GM12874 (cell line): Measurements from ENCODE around the gene TINAGL1.

Source experiments
- TF ChIP-seq, protein P1 (sequence below): IDR thresholded peaks from 2 replicates; pipeline ENCODE4 v1.5.1; 2011; ENCODE audit warnings: low read depth, mild to moderate bottlenecking, control low read depth, low read length, moderate library complexity; ENCODE audit not compliant: insufficient read depth

Gene TINAGL1

GRCh38 chr1:31632649-31633048, 56.3 kb downstream of the TINAGL1 start:
- TF ChIP-seq, protein P1, sequence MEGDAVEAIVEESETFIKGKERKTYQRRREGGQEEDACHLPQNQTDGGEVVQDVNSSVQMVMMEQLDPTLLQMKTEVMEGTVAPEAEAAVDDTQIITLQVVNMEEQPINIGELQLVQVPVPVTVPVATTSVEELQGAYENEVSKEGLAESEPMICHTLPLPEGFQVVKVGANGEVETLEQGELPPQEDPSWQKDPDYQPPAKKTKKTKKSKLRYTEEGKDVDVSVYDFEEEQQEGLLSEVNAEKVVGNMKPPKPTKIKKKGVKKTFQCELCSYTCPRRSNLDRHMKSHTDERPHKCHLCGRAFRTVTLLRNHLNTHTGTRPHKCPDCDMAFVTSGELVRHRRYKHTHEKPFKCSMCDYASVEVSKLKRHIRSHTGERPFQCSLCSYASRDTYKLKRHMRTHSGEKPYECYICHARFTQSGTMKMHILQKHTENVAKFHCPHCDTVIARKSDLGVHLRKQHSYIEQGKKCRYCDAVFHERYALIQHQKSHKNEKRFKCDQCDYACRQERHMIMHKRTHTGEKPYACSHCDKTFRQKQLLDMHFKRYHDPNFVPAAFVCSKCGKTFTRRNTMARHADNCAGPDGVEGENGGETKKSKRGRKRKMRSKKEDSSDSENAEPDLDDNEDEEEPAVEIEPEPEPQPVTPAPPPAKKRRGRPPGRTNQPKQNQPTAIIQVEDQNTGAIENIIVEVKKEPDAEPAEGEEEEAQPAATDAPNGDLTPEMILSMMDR, result no peak

DNA sequence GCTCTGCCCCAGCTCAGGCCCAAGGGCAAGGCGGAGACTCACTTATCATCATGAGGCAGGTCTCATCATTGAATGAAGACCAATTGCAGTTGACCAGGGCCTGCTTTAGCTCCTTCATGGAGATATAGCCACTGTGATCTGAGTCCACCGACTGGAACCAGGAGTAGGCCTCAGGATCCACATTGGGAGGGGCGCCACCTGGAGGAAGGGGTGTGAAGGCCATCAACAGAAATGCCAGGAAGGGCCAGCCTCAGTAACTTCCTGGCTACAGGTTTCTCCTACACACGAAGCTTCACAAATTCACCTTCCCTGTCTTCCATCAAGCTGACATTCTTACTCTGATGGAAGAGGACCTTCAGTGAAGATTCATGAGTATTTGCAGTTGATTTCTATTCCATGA, 56.8 kb downstream of the TINAGL1 start:
- TF ChIP-seq, protein P1, result peak; percentile 58
